Medulla oblongata (tissue), 1 donor: ENCODE measurements around the gene DCXR.

Source experiments
- DNase-seq: peaks from one replicate; pipeline ENCODE4 v3.0.0-alpha.2; 2015; ENCODE audit errors: extremely low spot score

The DCXR gene

DNA sequence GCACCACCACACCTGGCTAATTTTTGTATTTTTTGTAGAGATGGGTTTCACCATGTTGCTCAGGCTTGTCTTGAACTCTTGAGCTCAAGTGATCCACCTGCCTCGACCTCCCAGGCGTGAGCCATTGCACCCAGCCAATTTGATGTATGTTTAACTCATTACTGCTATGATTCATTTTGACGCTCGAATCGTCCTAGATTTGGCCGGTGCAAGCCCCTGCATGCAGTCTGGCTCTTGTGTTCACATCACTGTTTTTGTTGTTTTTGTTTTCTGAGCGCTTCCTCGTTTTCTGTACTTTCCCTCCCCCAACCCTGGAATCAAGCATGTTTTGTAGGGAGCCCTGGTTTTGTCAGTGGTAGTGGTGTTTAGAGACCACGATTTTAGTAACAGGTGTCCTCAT lies 35.9 kb upstream of the DCXR start:
- DNase-seq: no peak

DNA sequence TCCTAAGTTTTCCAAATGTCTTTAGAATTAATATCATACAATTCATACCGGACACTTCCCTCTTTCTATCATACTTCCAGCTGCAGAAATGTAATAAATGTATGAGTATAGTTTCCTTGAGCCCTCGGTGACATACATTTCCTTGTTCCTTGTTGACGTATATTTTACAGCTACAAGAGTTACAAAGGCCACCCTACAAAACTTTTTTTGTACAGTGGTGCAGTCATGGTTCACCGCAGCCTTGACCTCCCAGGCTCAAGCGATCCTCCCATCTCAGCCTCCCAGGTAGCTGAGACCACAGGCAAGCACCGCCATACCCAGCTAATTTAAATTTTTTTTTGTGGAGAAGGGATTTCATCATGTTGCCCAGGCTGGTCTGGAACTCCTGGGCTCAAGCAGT lies 35.3 kb upstream of the DCXR start:
- no peak for DNase-seq

DNA sequence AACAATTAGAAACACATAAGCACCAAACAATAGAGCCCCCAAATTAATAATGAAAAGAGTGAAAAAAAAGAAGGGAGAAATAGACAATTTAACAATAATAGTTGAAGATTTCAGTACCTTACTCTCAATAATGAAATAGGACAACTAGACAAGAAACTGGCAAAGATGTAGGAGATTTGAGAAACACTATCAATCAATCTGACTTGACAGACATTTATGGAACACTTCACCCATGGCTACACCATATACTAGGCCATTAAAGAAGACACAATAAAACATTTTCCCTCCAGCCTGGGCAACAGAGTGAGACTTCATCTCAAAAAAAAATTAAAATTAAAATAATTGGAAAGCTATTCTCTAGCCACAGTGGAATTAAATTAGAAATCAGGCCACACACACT lies 33.1 kb upstream of the DCXR start:
- DNase-seq: no peak

DNA sequence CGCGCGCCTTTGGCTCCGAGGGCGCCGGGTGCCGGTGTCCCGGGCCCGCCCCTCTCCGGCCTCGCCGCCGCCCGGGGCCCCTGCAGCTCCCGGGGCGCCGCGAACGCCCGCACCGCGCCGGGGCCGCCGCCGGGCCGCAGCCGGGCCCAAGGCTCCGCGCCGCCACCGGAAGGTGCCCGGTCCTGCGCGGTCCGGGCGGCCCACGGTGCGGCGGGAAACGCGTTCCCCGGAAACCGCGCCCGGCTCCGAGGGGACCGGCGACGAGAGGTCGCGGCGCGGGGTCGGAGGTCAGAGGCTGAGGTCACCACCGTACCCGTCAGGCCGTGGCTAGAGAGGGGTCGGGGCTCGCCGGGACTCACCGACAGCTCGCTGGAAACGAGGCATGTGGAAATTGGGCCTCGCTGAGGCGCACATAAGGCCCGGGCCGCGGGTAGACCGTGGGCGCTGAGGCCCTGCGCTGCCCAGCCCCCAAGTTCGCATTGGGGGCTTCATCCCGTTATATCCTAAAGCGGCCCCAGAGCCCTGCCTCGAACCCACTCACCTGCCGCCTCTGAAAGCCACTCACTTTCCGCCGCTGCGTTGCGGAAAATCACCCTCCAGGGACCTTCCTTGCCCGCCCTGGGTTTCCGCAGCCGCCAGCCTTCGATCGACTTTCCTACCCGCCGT lies 28.3 kb upstream of the DCXR start, which contains the start of gene DUS1L:
TSS of gene DUS1L (minus strand) at position 167 of the 666 bp plus-strand sequence. CDS start 745 bp downstream, outside the sequence.
- DNase-seq: peak; percentile 41

DNA sequence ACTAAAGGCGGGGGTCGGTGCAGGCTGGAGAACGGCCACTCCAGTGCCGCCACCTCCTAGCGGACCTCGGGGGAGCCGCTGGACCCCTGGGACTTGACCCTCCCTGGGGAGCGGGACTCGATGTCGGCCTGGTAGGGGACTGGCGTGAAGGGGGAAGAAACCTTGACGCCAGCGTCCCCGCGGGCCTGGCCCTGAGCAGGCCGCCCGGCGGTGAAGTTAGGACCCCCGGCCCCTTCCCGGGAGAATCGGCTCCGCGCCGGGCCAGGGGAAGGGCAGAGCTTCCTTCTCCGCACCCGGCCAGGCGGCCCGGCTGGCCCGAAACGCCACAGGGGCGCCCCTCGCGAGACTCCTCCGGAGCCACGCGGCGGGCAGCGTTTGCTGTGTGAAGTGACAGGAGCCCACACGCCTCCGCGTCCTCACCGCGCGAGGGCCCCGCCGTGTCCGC lies 27.7 kb upstream of the DCXR start:
- DNase-seq: no peak

DNA sequence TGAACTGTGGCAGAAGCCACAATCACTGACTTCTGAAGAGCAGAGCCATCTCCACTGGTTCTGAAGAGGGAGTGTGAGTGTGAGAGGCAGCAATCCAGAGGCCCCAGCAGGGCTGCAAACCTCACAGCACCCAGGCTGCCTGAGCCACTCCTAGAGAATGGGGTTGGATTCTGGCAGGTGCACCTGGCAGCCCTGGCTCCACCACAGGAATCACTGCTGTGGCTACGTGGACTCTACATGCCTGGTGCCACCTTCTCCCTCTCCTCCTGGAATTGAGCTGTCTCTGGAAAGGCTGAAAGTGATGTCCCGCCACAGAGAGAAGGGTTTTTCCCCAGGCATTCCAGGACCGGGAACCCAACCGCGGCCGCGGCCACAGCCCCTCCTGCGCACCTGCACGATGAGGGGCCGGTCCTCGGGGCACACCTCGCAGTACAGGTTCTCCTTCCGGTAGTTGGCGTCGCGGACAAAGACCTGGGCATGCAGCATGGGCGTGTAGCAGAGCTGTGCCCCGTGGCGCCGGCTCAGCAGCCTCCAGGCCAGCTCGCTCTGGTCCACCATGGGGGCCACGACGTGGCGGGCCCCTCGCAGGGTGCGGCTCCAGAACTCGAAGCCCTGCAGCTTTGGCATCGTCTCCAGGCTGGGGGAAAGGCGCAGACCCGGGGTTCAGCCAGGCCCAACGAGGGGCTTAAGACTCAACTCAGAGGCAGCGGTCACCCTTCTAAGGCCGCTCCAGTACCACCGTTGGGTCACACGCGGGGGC lies 27.1 kb upstream of the DCXR start:
- no peak for DNase-seq

DNA sequence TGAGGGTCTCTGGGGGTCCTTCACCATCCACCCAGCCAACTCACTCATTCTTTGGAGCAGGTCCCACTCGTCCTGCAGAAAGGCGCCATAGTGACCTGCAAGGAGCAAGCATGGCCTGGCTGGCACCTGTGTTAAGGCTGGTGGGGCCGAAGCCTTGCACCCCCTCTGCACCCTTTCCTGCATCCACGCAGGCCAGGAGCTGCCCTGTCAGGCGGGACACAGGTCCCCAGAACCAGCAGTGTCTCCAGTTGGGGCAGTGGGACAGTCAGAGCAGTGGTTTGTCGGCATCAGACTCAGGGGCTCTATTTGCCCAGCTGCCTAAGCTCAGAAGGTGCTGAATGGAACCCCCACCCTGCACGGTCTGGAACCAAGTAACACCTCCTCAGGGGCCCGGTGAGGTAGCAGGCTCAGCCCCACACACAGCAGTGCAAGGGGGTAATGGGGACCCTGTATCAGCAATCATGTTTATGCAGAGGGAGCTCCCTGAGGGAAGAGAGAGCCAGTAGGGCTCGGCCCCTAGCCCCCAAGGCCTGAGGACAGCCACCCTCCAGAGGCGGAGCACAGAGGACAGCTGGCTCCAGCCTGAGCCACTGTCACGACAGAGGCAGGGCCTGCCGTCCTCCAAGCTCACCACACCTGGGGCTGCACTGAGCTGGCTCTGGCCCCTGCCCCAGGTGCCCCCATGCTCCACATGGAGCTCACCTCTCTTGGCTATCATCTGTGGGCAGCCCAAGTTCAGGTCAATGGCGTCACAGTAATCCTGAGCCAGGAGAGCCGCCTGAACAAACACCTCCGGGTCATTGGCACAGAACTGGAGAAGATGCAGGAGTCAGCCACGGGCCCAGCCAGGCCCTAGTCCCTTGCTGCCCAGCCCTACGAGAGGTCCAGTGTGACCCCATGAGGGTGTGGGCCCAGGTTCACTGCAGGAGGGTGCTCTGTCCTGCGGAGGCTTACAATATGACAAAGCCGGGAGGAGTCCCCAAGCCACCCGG lies 26.2 kb upstream of the DCXR start:
- DNase-seq: no peak

DNA sequence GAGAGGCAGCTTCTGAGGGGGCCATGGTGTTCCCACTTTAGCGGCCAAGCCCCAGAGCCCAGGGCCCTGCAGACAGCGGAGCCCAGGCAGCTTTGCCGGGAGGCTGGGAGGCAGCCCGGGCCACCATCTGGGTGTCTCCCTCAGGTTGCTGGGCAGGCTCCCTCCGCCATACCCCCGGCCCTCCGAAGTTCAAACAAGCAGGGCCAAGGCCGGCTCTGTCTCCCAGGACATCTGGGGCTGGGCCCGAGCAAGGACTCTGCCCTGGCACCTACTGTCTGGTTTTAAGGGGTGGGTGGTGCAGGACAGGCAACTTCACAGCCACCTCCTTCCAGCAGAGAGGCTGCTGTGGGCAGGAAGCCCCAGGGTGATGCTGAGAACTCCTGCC lies 25.5 kb upstream of the DCXR start:
- DNase-seq: no peak

DNA sequence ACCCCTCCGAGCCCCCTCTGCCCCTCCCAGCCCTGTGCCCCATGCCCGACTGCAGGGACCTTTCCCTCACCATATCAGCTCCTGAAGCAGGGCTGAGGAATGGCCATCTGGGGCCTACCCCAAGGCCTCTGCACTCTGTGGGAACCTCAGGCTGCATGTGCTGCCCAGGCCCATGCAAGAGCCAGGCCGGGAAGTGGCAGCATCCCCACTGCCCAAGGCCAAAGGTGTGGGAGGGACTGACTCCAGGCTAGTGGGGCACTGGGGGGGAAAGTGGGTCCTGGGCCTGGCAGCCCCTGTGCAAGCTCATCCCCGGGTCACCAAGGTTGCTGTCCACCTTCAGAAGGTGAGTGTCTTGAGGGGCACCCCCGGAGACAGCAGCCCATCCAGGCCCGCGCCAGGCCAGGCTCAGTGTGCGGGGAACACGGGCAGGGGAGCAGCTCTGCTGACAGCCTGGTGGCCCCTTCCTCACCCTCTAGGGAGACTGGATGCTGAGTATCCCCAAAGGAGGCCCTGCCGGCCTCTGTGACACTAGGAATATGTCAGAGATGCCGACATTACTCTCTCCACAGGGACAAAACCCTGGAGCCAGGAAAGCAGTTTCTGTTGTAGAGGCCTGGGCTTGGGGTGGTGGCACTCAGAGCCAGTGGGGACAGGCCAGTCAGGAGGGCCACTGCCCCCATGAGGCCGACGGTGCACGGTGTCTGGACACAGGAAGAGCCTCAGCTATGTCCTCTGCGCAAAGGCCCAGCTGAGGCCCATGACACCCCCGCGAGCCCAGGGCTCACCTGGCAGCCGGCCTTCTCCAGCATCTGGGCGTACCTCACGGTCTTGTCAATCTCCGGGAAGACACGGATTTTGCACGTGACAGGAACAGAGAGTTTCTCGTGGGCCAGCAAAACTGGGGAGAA lies 24.8 kb upstream of the DCXR start:
- no peak for DNase-seq

DNA sequence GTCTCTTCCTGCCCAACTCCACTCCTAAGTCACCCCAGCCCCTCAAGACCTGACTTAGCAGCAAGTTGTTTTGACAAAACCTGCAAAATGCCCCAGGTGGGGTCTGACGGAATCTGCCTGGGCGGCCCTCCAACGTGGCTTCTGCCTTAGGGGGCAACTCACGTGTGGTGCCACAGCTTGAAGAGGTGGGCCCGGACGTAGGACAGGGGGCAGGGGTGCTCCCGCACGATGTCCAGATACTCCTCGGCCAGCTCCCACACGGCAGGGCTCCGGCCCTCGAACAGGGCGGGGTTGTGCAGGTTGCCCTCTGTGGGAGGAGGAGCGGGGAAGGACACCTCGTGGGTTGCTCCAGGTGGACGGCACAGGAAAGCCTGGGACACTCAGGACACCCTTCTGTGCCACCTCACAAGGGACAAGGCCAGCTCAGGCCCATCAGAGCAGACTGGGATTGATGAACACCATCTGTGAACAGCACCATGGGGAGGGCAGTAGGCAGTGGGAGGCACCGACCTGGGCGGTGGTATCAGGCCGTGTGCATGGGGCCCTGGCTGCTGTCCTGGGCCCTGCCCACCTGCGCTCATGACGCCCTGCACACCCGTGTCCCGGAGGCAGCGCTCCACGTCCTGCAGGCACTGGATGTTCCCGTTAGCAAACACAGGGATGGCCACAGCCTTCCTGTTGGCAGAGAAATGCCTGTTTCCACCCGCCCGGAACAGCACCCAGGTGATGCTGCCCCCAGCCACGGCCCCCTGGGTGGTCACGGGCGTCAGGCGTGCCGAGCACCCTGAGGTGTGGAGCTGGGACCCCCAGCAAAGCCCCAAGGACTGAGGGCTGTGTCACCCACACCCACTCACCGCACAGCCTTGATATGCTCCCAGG lies 23.8 kb upstream of the DCXR start:
- no peak for DNase-seq

DNA sequence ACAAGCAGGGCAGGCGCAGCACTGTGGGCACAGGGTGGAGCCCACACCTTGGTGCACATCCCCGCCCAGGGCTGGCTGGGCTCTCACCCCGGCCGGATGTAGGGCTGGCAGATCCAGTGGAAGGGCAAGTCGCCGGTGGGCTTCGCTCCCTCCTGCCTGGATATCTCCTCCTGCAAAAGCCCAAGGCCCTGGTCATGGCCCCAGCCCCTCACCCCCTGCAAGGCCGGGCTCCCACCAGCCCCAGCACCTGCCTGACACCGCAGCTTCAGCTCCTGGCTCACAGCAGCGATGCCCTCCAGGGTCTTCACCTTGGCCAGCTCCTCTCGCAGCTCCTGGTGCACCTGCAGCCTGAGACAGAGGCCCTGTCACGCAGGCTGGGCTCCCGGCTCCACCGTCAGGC lies 23.1 kb upstream of the DCXR start:
- DNase-seq: no peak

DNA sequence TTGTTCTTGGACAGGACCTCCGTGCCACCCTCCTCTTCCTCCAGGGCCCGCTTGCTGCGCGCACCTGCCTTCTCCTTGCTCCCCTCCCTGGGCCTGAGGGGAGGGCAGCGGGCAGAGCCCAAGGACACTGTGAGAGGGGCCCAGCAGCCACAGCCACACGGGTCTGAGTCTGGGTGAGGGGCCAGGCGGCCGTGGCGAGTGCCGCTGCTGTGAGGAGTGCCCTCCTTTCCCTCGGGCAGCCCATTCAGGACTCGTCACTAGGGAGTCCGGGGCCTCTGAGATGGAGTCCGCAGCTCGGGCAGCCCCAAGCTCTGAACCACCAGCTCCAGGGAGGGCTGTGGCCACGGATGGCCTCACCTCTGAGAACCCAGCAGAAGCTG lies 22.5 kb upstream of the DCXR start:
- DNase-seq: no peak

DNA sequence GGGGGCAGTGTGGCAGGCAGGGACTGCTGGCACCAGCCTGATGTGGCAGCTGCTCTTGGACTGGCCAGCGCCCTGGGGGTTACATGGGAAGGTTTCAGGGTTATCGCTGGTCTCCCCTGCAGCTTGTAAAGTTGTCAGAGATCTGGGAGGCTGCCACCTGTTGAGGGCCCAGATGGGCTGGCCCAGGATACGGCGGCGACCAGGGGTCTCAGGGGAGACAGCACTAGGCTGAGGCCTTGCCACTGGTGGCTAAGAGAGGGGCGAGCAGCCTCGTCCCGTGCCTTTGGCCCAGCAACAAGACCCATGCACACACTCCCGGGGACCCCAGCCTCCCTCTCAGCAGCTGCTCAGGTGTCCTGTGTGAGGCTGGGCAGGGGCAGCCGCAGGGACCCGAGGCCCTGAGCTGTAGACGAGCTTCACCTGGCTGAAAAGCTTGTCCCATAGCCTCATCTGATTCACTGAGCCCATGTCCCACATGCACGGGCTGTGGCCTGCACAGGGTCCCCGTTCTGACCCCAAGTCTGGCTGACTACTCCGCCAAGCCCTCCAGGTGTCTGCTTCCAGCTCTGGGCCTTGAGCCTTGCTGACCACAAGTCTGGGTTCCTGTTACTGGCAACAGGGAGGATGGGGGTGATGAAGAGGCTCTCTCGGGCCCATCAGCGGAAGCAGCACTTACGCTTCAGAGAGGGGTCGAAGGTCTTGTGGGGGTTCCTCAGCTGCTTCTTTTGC lies 21.9 kb upstream of the DCXR start:
- no peak for DNase-seq

DNA sequence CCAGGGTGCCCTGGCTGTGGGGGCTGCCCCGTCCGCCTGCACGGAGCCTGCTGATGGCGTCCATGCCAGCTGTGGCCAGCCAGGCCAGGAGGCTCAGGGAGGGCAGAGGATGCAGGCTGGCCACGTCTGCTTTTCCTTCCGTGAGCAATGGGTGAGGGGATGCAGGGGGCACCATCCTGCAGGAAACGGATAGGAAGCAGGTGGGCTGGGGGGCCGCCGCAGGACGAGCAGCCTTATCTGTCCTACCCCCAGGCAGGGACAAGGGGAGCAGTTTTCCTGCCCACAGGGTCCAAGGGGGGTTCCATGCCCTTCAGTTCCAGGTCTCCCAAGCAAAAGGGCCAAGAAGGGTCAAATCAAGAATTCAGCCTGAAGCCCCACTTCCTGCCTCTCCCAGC lies 21.4 kb upstream of the DCXR start:
- DNase-seq: no peak

DNA sequence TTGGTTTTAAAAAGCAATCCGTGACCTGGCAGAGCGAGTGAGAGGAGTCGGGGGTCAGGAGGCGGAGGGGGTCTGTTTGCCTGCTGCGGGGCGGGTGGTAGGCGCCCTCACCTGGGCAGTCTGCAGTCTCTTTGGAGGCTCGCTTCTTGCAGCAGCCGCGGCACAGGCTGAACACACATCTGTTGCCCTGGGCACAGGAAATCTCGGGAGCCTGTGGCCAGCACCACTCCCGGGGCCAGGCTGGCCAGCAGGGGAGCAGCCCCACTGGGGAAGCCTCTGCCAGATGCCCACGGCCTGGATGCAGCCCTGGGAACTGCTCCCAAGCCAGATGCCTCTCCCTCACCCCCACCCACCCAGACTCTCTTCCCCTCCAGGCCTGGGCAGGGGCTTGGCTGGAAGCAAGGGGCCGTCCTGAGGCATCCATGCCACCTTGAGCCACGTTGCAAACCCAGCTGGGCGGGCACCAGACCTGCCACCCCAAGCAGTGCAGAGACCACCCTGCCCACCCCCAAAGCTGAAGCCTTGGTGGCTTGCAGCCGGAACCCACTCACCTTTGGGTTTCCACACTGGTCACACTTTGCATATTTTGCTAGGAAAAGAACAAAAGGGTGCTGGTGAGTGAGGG lies 20.8 kb upstream of the DCXR start:
- no peak for DNase-seq

DNA sequence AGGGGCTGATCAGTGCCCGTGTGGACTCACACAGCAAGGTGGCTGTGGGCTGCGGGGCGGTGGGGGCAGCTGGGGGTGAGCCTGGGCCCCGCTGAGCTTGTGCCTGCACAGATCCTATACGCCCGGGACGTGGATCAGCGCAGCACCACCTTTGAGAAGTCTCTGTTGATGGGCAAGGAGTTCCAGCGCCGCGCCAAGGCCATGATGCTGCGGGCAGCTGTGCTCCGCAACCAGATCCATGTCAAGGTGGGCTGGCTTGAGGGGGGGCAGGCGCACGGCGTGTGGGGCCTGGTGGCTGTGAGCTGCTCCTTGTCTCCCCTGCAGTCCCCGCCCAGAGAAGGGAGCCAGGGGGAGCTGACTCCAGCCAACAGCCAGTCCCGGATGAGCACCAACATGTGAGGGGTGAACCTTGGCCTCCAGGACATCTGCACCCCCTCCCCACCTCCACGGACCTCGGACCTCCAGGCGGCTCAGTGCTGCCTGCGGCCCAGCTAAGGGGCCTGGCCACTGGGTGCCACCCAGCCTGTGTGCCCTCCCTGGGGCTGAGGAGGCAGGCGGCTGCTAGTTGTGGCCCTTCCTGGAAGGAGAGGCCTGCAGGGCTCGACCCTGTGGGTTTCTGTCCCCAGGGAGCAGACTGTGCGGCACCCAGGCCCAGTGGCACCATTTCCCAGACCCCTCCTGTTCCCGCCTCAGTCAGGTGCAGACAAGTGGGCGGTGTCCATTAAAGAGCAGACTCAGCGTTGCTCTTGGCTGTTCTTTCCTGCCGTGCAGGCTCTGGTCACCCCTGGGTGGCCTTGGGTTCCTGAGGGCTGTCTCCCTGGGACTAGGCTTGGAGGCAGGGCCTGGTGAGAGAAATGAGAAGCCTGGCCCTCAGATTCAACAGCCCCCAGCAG lies 19.5 kb upstream of the DCXR start:
- DNase-seq: no peak

DNA sequence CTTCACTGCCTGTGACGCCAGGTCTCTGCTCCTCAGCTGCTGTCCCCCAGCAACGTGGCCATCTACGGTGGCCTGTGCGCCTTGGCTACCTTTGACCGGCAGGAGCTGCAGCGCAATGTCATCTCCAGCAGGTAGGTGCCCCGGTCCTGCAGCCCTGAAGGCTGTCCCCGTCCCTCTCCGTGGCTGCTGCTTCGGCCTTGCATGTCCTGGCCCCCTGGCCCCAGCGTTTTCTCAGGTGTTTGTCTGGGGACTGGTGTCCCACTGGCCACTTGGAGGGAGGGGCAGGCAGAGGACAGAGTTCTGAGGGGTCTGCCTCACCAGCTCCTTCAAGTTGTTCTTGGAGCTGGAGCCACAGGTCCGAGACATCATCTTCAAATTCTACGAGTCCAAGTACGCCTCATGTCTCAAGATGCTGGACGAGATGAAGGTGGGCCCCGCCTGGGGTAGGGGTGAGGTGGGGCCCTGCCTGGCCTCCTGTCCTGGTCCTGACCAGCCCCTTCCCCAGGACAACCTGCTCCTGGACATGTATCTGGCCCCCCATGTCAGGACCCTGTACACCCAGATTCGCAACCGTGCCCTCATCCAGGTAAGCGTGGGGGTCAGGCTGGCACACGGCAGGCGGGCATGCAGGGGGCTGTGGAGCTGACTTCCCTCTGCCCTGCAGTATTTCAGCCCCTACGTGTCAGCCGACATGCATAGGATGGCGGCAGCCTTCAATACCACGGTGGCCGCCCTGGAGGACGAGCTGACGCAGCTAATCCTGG lies 18.6 kb upstream of the DCXR start:
- DNase-seq: no peak
